ENCODE results near the gene IDUA. TPM values are rescaled to one million over a fixed set of nuclear protein-coding genes. Genes with fewer than 3 reads are reported as not detected.

IDUA gene
- total RNA-seq, 1 donor from 2014 or later: 1.0 TPM

- Histone ChIP-seq H3K27me3 (ENCODE audit: control insufficient read depth in 3 of 3, insufficient read depth in 3 of 3, low read length in 3 of 3) (no peaks in the 10 kb centered on the region), H3K4me3 (ENCODE audit: low read length in 3 of 3) (peak overlapping the region; percentile 38 to 86 (median 85)), H3K4me1 (ENCODE audit: control insufficient read depth in 3 of 3, insufficient read depth in 3 of 3, low read length in 3 of 3) (peaks cover 17 to 26% (median 20%) of the 10 kb centered on the region in 3 donors), H3K27ac (ENCODE audit: low read depth, low read length) (no peak overlapping the region), H3K36me3 (ENCODE audit: control insufficient read depth in 3 of 3, insufficient read depth in 3 of 3, low read length in 3 of 3) (peaks cover 6% of the 10 kb centered on the region in 3 donors), H3K9ac (ENCODE audit: low read depth in 1 of 3, low read length in 3 of 3) (peak overlapping the region; percentile 53 to 89 (median 61)), H3K9me3 (ENCODE audit: control insufficient read depth in 3 of 3, low read length in 3 of 3) (no peaks in the 10 kb centered on the region)
Observed at GRCh38 chr4:987624-988513, 1.0 kb downstream of the IDUA start.

- Histone ChIP-seq H3K27ac (ENCODE audit: low read depth, low read length) (no peak overlapping the region), H3K9ac (ENCODE audit: low read depth in 1 of 3, low read length in 3 of 3) (no peak overlapping the region), H3K4me3 (ENCODE audit: low read length in 3 of 3) (no peak overlapping the region), H3K36me3 (ENCODE audit: control insufficient read depth in 3 of 3, insufficient read depth in 3 of 3, low read length in 3 of 3) (peaks cover 6% of the 10 kb centered on the region in 3 donors), H3K4me1 (ENCODE audit: control insufficient read depth in 3 of 3, insufficient read depth in 3 of 3, low read length in 3 of 3) (peaks cover 17 to 26% (median 20%) of the 10 kb centered on the region in 3 donors), H3K27me3 (ENCODE audit: control insufficient read depth in 3 of 3, insufficient read depth in 3 of 3, low read length in 3 of 3) (no peaks in the 10 kb centered on the region), H3K9me3 (ENCODE audit: control insufficient read depth in 3 of 3, low read length in 3 of 3) (no peaks in the 10 kb centered on the region)
Observed at GRCh38 chr4:988726-989721, 2.2 kb downstream of the IDUA start.

- Histone ChIP-seq H3K27ac (ENCODE audit: low read depth, low read length) (no peak overlapping the region), H3K27me3 (ENCODE audit: control insufficient read depth in 3 of 3, insufficient read depth in 3 of 3, low read length in 3 of 3) (no peaks in the 10 kb centered on the region), H3K4me3 (ENCODE audit: low read length in 3 of 3) (no peak overlapping the region), H3K36me3 (ENCODE audit: control insufficient read depth in 3 of 3, insufficient read depth in 3 of 3, low read length in 3 of 3) (peaks cover 6% of the 10 kb centered on the region in 3 donors), H3K9me3 (ENCODE audit: control insufficient read depth in 3 of 3, low read length in 3 of 3) (no peaks in the 10 kb centered on the region), H3K9ac (ENCODE audit: low read depth in 1 of 3, low read length in 3 of 3) (no peak overlapping the region), H3K4me1 (ENCODE audit: control insufficient read depth in 3 of 3, insufficient read depth in 3 of 3, low read length in 3 of 3) (peaks cover 17 to 26% (median 20%) of the 10 kb centered on the region in 3 donors)
Observed at GRCh38 chr4:989722-990471, 3.1 kb downstream of the IDUA start.

- Histone ChIP-seq H3K36me3 (ENCODE audit: control insufficient read depth in 3 of 3, insufficient read depth in 3 of 3, low read length in 3 of 3) (peaks cover 6% of the 10 kb centered on the region in 3 donors), H3K27ac (ENCODE audit: low read depth, low read length) (no peak overlapping the region), H3K4me3 (ENCODE audit: low read length in 3 of 3) (no peak overlapping the region), H3K9ac (ENCODE audit: low read depth in 1 of 3, low read length in 3 of 3) (no peak overlapping the region), H3K4me1 (ENCODE audit: control insufficient read depth in 3 of 3, insufficient read depth in 3 of 3, low read length in 3 of 3) (peaks cover 13 to 22% (median 19%) of the 10 kb centered on the region in 3 donors), H3K27me3 (ENCODE audit: control insufficient read depth in 3 of 3, insufficient read depth in 3 of 3, low read length in 3 of 3) (peaks cover 0 to 5% (median 4%) of the 10 kb centered on the region in 3 donors), H3K9me3 (ENCODE audit: control insufficient read depth in 3 of 3, low read length in 3 of 3) (no peaks in the 10 kb centered on the region)
Observed at GRCh38 chr4:990746-991367, 4.0 kb downstream of the IDUA start.

GRCh38 chr4:991451-992296 lies 4.8 kb downstream of the IDUA start:
- Histone ChIP-seq H3K27me3 (ENCODE audit: control insufficient read depth in 3 of 3, insufficient read depth in 3 of 3, low read length in 3 of 3) (peaks cover 5 to 13% (median 12%) of the 10 kb centered on the region in 3 donors), H3K9ac (ENCODE audit: low read depth in 1 of 3, low read length in 3 of 3) (no peak overlapping the region), H3K27ac (ENCODE audit: low read depth, low read length) (no peak overlapping the region), H3K4me1 (ENCODE audit: control insufficient read depth in 3 of 3, insufficient read depth in 3 of 3, low read length in 3 of 3) (peaks cover 6 to 14% (median 14%) of the 10 kb centered on the region in 3 donors), H3K4me3 (ENCODE audit: low read length in 3 of 3) (no peak overlapping the region), H3K9me3 (ENCODE audit: control insufficient read depth in 3 of 3, low read length in 3 of 3) (no peaks in the 10 kb centered on the region), H3K36me3 (ENCODE audit: control insufficient read depth in 3 of 3, insufficient read depth in 3 of 3, low read length in 3 of 3) (peaks cover 6% of the 10 kb centered on the region in 3 donors)

GRCh38 chr4:992297-993110 lies 5.7 kb downstream of the IDUA start:
- Histone ChIP-seq H3K9ac (ENCODE audit: low read depth in 1 of 3, low read length in 3 of 3) (peak overlapping the region in 1 of 3 donors; percentile 40), H3K4me1 (ENCODE audit: control insufficient read depth in 3 of 3, insufficient read depth in 3 of 3, low read length in 3 of 3) (peaks cover 5 to 12% (median 10%) of the 10 kb centered on the region in 3 donors), H3K36me3 (ENCODE audit: control insufficient read depth in 3 of 3, insufficient read depth in 3 of 3, low read length in 3 of 3) (peaks cover 6% of the 10 kb centered on the region in 3 donors), H3K9me3 (ENCODE audit: control insufficient read depth in 3 of 3, low read length in 3 of 3) (no peaks in the 10 kb centered on the region), H3K4me3 (ENCODE audit: low read length in 3 of 3) (peak overlapping the region in 1 of 3 donors; percentile 13), H3K27me3 (ENCODE audit: control insufficient read depth in 3 of 3, insufficient read depth in 3 of 3, low read length in 3 of 3) (peaks cover 6 to 19% (median 16%) of the 10 kb centered on the region in 3 donors), H3K27ac (ENCODE audit: low read depth, low read length) (no peak overlapping the region)

GRCh38 chr4:993111-994029 lies 6.5 kb downstream of the IDUA start, which contains the start of gene SLC26A1:
SLC26A1 (minus strand) TSS chr4:993404; CDS start chr4:991703, 1,701 bp downstream.
- Histone ChIP-seq H3K27me3 (ENCODE audit: control insufficient read depth in 3 of 3, insufficient read depth in 3 of 3, low read length in 3 of 3) (peaks cover 15 to 28% (median 25%) of the 10 kb centered on the region in 3 donors), H3K4me3 (ENCODE audit: low read length in 3 of 3) (peak within 1 kb of the TSS in 1 of 3 donors; percentile 13), H3K27ac (ENCODE audit: low read depth, low read length) (no peak within 1 kb of the TSS), H3K4me1 (ENCODE audit: control insufficient read depth in 3 of 3, insufficient read depth in 3 of 3, low read length in 3 of 3) (peaks cover 5 to 12% (median 10%) of the 10 kb centered on the region in 3 donors), H3K9ac (ENCODE audit: low read depth in 1 of 3, low read length in 3 of 3) (peak within 1 kb of the TSS in 1 of 3 donors; percentile 40), H3K9me3 (ENCODE audit: control insufficient read depth in 3 of 3, low read length in 3 of 3) (no peaks in the 10 kb centered on the region), H3K36me3 (ENCODE audit: control insufficient read depth in 3 of 3, insufficient read depth in 3 of 3, low read length in 3 of 3) (peaks cover 6% of the 10 kb centered on the region in 3 donors)

Measured in skeletal muscle tissue (tissue), 4 donors.